DMS114 treated with DMSO at 0.1 percent for 48 hours (cell line): ENCODE results near the gene NOC2L.
"Not testable (repeated sequence)": the region's sequence is repeated elsewhere in the genome, so short reads cannot be mapped to it uniquely, and the experiment has no call there.

Experiments used
- DNase-seq: peaks from one replicate; lab custom pipeline; 2025; ENCODE audit not compliant: unreplicated experiment; lab: John Stamatoyannopoulos, UW

NOC2L gene

GRCh38 chr1:904310-904950 is 54.6 kb downstream of the NOC2L start:
- peak; percentile 52 for DNase-seq

GRCh38 chr1:903721-904271 is 55.3 kb downstream of the NOC2L start:
- no peak for DNase-seq

GRCh38 chr1:903305-903704 is 55.8 kb downstream of the NOC2L start:
- no peak for DNase-seq

GRCh38 chr1:902802-903201 is 56.3 kb downstream of the NOC2L start:
- no peak for DNase-seq

GRCh38 chr1:901108-901859 is 57.8 kb downstream of the NOC2L start:
- DNase-seq, result no peak

GRCh38 chr1:899636-900317 is 59.3 kb downstream of the NOC2L start:
- DNase-seq, result no peak

GRCh38 chr1:897951-898350 is 61.1 kb downstream of the NOC2L start:
- DNase-seq, result not testable (repeated sequence)

GRCh38 chr1:897226-897625 is 61.8 kb downstream of the NOC2L start:
- no peak for DNase-seq
